ENCODE results near the gene SESN3.

- TF ChIP-seq, protein P1, sequence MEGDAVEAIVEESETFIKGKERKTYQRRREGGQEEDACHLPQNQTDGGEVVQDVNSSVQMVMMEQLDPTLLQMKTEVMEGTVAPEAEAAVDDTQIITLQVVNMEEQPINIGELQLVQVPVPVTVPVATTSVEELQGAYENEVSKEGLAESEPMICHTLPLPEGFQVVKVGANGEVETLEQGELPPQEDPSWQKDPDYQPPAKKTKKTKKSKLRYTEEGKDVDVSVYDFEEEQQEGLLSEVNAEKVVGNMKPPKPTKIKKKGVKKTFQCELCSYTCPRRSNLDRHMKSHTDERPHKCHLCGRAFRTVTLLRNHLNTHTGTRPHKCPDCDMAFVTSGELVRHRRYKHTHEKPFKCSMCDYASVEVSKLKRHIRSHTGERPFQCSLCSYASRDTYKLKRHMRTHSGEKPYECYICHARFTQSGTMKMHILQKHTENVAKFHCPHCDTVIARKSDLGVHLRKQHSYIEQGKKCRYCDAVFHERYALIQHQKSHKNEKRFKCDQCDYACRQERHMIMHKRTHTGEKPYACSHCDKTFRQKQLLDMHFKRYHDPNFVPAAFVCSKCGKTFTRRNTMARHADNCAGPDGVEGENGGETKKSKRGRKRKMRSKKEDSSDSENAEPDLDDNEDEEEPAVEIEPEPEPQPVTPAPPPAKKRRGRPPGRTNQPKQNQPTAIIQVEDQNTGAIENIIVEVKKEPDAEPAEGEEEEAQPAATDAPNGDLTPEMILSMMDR (IDR thresholded peaks at IDR 0.05): no peak
- no peak for TF ChIP-seq POLR2A (IDR thresholded peaks at IDR 0.05)
Measured at GRCh38 chr11:95255251-95256145, 24.5 kb upstream of the SESN3 start.
